ENCODE data around the gene NCR3LG1. TPM values are rescaled to one million over a fixed set of nuclear protein-coding genes. Genes with fewer than 3 reads are reported as not detected.
A peak's percentile ranks its signal among the peaks of the same experiment; 100 is the strongest.

The NCR3LG1 gene
- total RNA-seq, 1 donor from 2014 or later, result 1.2 TPM

- no peak overlapping the region for H3K4me3 ChIP-seq (ENCODE audit: low read depth, low read length)
- DNase-seq (ENCODE audit: low read depth), result no peak
- no peak for TF ChIP-seq CTCF (conservative IDR thresholded peaks at IDR 0.05; ENCODE audit: low read depth, low read length)
Observed at GRCh38 chr11:17333799-17334586, 17.6 kb upstream of the NCR3LG1 start.

GRCh38 chr11:17343257-17343656 is 8.3 kb upstream of the NCR3LG1 start:
- H3K4me3 ChIP-seq (ENCODE audit: low read depth, low read length), result no peak overlapping the region
- DNase-seq (ENCODE audit: low read depth), result no peak
- TF ChIP-seq CTCF (conservative IDR thresholded peaks at IDR 0.05; ENCODE audit: low read depth, low read length), result no peak

GRCh38 chr11:17343907-17344306 is 7.7 kb upstream of the NCR3LG1 start:
- TF ChIP-seq CTCF (conservative IDR thresholded peaks at IDR 0.05; ENCODE audit: low read depth, low read length), result no peak
- no peak for DNase-seq (ENCODE audit: low read depth)
- no peak overlapping the region for H3K4me3 ChIP-seq (ENCODE audit: low read depth, low read length)

- TF ChIP-seq CTCF (conservative IDR thresholded peaks at IDR 0.05; ENCODE audit: low read depth, low read length), result no peak
- H3K4me3 ChIP-seq (ENCODE audit: low read depth, low read length), result no peak overlapping the region
- no peak for DNase-seq (ENCODE audit: low read depth)
Observed at GRCh38 chr11:17347676-17348075, 3.9 kb upstream of the NCR3LG1 start.

- no peak for DNase-seq (ENCODE audit: low read depth)
- no peak overlapping the region for H3K4me3 ChIP-seq (ENCODE audit: low read depth, low read length)
- TF ChIP-seq CTCF (conservative IDR thresholded peaks at IDR 0.05; ENCODE audit: low read depth, low read length), result no peak
Observed at GRCh38 chr11:17350455-17351171, 987 bp upstream of the NCR3LG1 start.

- peak overlapping the region; percentile 71 for H3K4me3 ChIP-seq (ENCODE audit: low read depth, low read length)
- DNase-seq (ENCODE audit: low read depth), result no peak
- peak; percentile 32 for TF ChIP-seq CTCF (conservative IDR thresholded peaks at IDR 0.05; ENCODE audit: low read depth, low read length)
Observed at GRCh38 chr11:17351172-17351509, 459 bp upstream of the NCR3LG1 start.
